ENCODE measurements around the gene OMD.
"Not testable (repeated sequence)": the region's sequence is repeated elsewhere in the genome, so short reads cannot be mapped to it uniquely, and the experiment has no call there.

The OMD gene

GRCh38 chr9:92414566-92414965, 9.7 kb downstream of the OMD start:
- DNase-seq (ENCODE audit: low read depth in 2 of 2), result no peak

- not testable (repeated sequence) for DNase-seq (ENCODE audit: low read depth in 2 of 2)
Measured at GRCh38 chr9:92411157-92411556, 13.1 kb downstream of the OMD start.

- DNase-seq (ENCODE audit: low read depth in 2 of 2), result no peak
Measured at GRCh38 chr9:92408747-92409478, 15.4 kb downstream of the OMD start.

- DNase-seq (ENCODE audit: low read depth in 2 of 2), result no peak
Measured at GRCh38 chr9:92407818-92408217, 16.5 kb downstream of the OMD start.

GRCh38 chr9:92406477-92406876, 17.8 kb downstream of the OMD start:
- DNase-seq (ENCODE audit: low read depth in 2 of 2), result peak; percentile 4 to 18

- no peak for DNase-seq (ENCODE audit: low read depth in 2 of 2)
Measured at GRCh38 chr9:92405818-92406217, 18.5 kb downstream of the OMD start.

- DNase-seq (ENCODE audit: low read depth in 2 of 2), result no peak
Measured at GRCh38 chr9:92404042-92404836, 20.0 kb downstream of the OMD start, which contains the start of gene OGN. Gene OGN, minus strand, starts transcription at chr9:92404578. Its CDS starts 1,171 bp downstream, at chr9:92403407.

GRCh38 chr9:92402826-92403745, 21.2 kb downstream of the OMD start:
- DNase-seq (ENCODE audit: low read depth in 2 of 2), result no peak

- DNase-seq (ENCODE audit: low read depth in 2 of 2), result no peak
Measured at GRCh38 chr9:92402360-92402759, 21.9 kb downstream of the OMD start.

- DNase-seq (ENCODE audit: low read depth in 2 of 2), result no peak
Measured at GRCh38 chr9:92397853-92398252, 26.4 kb downstream of the OMD start.

- no peak for DNase-seq (ENCODE audit: low read depth in 2 of 2)
Measured at GRCh38 chr9:92395617-92396016, 28.7 kb downstream of the OMD start.

GRCh38 chr9:92393686-92394085, 30.6 kb downstream of the OMD start:
- no peak for DNase-seq (ENCODE audit: low read depth in 2 of 2)

- no peak for DNase-seq (ENCODE audit: low read depth in 2 of 2)
Measured at GRCh38 chr9:92392690-92393089, 31.6 kb downstream of the OMD start.

GRCh38 chr9:92385953-92386352, 38.3 kb downstream of the OMD start:
- no peak for DNase-seq (ENCODE audit: low read depth in 2 of 2)

GRCh38 chr9:92385477-92385876, 38.8 kb downstream of the OMD start:
- DNase-seq (ENCODE audit: low read depth in 2 of 2), result no peak

GRCh38 chr9:92385001-92385400, 39.3 kb downstream of the OMD start:
- no peak for DNase-seq (ENCODE audit: low read depth in 2 of 2)

GRCh38 chr9:92384375-92384774, 39.9 kb downstream of the OMD start:
- no peak for DNase-seq (ENCODE audit: low read depth in 2 of 2)

GRCh38 chr9:92381775-92382174, 42.5 kb downstream of the OMD start:
- DNase-seq (ENCODE audit: low read depth in 2 of 2), result no peak

- DNase-seq (ENCODE audit: low read depth in 2 of 2), result no peak
Measured at GRCh38 chr9:92380603-92381002, 43.7 kb downstream of the OMD start.

- DNase-seq (ENCODE audit: low read depth in 2 of 2), result no peak
Measured at GRCh38 chr9:92378865-92379560, 45.3 kb downstream of the OMD start.

GRCh38 chr9:92377876-92378275, 46.4 kb downstream of the OMD start:
- DNase-seq (ENCODE audit: low read depth in 2 of 2), result no peak

All from activated CD8-positive, alpha-beta memory T cell treated with anti-CD3 and anti-CD28 coated beads for 4 hours (primary cell).